MM.1S (cell line): Measurements from ENCODE around the gene PPAN.

Experiments used
- CTCF ChIP-seq: fragments of 300-600 bp; sonication (generic); IDR thresholded peaks from 2 replicates; pipeline ENCODE4 v1.5.1; 2016; ENCODE audit warnings: antibody characterized with exemption, low read length, mixed read lengths
- EZH2phosphoT487 ChIP-seq: fragments of 300-600 bp; sonication (generic); IDR thresholded peaks from 2 replicates; pipeline ENCODE4 v1.6.1; 2018; ENCODE audit warnings: antibody characterized with exemption, low read length

- TF ChIP-seq EZH2phosphoT487, result no peak
- no peak for TF ChIP-seq CTCF
Measured at GRCh38 chr19:10096615-10096963, 9.6 kb upstream of the PPAN start.
